NK-92 (cell line): ENCODE results near the gene HSD11B1L.

Source experiments
- DNase-seq: peaks from one replicate; lab custom pipeline; 2025; ENCODE audit not compliant: unreplicated experiment; lab: John Stamatoyannopoulos, UW

The HSD11B1L gene

DNA sequence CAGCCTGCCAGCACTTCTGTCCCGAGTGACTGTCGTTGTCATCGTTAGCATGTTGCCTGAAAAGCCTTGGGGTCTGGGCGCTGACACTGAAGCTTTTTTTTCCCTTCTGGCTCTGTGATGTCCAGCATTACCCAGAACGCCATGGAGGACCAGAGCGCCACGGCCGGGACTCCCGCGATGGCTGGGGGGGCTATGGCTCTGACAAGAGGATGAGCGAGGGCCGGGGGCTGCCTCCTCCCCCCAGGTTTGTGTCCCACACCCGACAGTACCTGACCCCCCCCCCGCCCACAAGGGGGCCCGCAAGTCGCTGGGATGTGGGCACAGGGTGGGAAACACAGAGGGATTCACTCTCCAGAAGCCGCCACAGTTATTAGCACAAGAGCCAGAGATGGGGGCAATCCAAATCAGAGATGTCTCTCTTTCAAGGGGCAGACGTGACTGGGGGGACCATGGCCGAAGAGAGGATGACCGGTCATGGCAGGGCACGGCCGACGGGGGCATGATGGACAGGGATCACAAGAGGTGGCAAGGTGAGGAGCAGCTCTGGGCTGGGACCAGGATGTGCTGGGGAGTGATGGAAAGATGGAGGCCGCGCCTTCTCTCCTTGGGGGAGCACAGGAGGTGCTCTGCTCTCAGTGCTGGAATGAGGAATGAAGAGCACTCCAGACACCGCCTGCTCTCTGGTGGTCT, 13.8 kb upstream of the HSD11B1L start:
- DNase-seq = no peak

DNA sequence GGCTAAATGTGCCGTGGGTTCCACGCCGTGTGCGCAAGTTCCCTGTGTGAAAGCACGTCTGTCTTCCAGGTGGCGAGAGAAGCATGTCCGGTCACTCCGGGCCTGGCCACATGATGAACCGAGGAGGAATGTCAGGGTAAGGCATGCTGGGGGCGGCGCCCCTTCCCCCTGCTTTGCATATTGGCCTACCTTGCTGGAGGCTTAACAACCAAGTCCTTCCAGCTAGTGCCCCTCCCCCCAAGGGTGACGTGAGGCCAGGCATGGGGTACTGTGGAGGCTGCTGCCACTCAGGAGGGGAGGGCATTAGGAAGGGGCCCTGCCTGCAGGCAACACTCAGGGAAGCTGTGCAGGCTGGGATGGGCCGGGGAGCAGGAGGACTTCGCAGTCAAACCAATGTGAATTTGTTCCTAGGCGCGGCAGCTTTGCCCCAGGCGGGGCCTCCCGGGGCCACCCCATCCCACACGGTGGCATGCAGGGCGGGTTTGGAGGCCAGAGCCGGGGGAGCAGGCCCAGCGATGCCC, 13.0 kb upstream of the HSD11B1L start:
- no peak for DNase-seq

DNA sequence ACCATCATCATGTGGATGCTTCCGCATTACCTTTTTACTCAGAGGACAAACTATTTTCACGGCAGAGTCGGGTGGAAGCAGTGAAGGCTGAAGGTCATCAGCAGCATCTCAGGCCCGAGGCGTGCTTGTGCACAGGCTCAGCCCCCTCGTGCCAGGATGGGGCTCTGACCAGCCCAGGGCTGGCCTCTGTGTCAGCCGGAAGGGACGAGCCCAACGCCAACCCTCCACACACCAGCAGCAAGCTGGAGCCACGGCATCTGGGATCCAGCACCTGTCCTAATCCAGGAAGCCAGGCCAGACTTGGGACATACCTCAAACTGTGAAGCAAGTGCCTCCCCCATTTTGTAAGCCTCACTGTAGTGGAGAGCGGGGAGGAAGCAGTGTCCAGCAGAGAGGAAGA, 11.6 kb upstream of the HSD11B1L start:
- DNase-seq = no peak

DNA sequence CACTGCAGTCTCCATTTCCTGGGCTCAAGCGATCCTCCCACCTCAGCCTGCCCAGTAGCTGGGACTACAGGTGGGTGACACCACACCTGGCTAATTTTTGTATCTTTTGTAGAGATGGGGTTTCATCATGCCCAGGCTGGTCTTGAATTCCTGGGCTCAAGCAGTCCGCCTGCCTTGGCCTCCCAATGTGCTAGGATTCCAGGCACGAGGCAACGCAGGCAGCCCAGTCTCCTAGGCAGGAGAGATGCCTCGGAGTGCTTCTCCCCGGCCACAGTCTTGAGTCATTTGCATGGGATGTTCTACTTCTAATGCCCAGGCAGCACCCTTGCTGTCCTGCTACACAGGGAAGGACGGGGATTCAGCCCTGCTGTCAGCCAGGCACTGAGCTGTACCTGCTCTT, 9.2 kb upstream of the HSD11B1L start:
- no peak for DNase-seq

DNA sequence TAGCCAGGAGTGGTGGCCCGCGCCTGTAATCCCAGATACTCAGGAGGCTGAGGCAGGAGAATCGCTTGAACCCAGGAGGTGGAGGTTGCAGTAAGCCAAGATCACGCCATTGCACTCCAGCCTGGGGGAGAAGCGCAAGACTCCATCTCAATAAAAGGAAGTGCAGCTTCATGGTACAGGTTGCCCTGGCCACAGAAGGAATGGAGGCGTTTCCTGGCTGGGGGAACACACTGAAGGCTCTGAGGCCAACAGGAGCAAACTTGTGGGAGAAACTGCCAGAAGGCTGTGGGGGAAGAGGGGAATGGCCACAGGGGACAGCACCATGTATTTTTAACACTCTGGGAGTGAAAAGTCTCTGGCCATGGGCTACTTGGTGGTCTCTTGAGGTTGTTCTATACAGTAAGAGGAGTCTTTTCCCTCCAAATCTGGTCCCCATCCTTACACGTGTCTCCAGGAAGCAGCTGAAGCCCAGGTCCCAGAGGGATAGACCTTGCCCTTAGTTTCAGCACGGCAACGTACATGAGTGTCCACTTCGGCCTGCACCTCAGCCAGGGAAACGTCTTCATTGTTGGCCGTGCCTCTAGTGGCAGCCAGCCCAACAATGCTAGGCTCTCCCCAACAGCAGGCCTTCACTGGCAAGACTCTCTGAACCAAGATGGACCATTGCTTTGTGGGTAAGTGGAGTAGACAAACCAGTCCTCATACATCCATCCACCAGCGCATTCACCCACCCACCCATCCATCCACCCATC, 7.9 kb upstream of the HSD11B1L start:
- DNase-seq = no peak

DNA sequence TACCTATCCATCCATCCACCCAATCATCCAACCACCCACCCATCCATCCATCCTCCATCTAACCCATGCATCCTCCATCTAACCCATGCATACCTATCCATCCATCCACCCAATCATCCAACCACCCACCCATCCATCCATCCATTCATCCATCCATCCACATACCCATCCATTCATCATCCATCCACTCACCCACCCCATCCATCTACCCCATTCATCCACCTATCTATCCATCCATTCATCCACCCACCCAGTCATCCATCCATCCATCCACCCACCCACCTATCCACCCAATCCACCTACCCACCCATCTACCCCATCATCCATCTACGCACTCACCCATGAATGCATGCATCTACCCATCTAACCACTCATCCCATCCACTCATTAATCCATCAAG, 7.1 kb upstream of the HSD11B1L start:
- no peak for DNase-seq

DNA sequence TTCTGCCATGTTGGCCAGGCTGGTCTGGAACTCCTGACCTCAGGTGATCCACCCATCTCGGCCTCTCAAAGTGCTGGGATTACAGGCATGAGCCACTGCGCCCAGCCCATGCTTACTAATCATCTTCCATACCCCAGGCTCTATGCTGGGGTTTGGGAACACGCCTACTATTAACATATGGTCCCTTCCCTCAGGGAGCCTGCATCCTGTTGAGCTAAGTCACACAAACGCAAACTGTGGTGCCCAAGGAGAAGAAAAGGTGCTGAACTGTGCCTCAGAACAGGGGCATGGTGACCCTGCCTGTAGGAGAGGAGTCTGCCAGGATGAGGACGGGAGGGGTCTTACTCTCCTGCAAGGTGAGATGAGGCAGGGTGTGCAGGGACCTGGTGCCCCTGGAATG, 6.1 kb upstream of the HSD11B1L start:
- no peak for DNase-seq

DNA sequence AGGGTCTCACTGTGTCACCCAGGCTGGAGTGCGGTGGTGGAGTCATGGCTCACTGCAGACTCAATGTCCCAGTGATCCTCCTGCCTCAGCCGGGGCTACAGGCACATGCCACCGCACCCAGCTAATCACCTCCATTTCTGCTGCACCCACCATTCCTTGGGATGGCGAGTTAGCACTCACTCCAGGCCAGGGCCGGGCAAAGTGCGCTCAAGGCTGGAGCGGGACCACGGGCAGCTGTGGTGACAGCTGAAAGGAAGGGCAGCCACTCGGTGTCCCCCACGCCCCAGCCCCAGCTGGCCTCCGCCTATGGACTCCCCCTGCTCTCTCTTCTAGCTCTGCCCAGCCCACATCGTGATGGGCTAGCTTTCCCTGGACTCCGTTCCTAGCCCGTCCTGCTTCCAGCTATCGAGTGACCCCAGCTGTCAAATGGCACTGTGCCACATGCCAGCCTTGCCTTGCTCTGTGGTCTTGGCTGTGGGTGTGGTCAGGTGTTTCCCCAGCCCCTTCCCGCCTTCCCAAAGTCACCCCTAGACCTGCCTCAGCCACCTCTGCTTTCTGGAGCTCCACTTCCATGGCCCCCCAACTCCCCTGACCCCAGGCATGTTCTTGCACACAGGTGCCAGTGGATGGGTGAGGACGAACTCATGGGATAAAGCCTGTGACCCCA, 4.6 kb upstream of the HSD11B1L start:
- no peak for DNase-seq

DNA sequence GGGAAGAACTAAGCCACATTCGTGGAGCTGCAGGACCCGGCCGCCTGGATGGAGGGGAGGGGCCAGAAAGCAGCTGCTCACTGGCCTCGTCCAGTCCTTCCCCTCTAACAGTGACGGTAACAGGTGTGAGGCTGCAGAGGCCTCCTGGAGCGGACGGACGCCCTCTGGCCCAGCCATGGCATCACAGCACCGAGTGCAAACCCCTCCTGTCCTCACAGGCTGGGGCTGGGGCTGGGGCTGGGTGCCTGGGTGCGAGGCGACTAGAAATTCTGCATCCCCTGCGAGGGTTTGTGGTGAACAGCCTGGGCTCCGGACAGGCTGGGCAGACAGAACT, 4.1 kb upstream of the HSD11B1L start:
- DNase-seq = no peak

DNA sequence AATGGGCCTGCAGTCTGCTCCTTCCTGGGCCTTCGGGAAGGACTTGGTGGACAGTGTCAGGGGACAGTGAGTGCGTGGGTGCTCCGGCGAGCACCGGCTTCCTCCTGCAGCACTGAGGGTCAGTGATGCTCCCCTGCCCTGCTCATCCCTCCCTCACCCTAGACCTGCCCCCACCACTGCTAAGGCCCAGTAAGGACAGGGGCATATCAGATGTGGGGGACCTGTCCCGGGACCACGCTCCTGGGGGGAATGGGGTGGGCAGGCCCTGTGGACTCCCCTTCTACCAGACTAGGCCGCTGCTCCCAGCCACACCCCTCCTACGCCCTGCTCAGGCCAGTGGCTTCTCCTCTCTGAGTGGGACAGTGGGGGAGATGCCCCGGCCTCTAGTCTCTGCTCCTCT, 3.7 kb upstream of the HSD11B1L start:
- no peak for DNase-seq

DNA sequence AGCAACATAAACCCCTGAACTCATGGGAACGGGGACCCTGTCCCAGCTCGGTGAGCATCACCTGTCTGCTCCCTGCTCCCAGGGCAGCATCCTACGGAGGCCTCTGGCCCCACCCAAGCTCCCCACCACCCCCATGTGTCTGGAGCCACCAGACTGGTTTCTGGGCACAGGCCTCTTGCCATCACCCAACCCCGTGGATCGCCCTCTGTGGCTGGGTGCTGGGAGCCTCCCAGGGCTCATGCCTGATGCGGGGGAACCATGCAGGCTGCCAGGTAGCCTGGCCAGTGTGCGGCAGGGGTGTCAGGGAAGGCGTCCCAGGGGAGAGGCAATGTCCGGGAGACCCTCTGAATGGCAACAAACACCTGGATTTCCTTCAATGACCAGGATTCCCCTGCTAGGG, 3.2 kb upstream of the HSD11B1L start:
- no peak for DNase-seq

DNA sequence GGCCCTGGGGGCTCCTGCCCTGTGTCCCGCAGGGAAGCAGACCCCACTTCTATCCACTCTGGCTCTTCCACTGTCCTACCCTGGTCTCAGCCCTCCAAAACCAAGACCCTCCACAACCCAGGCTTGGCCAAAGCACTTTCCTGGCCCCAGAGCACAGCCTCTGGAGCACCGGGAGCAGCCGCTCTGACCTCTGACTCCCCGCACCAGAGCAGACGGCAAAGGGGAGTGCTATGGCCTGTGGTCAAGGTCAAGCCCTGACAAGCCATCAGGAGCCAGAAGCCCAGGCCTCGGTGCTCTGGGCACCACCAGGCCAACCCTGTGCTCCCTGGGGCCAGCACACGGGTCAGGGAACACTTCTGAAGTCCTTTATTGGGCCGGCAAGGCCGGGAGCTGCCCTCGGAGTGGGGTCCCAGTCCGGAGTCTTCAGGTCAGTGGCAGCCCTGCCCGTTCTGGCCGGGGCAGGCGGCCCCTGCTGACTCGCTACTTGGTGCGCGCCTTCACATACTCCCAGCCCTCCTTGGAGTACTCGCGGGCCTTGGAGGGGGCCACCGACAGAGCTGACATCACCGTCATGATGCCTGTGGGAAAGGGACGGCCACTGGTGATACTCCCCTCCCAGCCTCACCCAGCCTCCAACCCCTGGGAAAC, 2.6 kb upstream of the HSD11B1L start:
- no peak for DNase-seq

DNA sequence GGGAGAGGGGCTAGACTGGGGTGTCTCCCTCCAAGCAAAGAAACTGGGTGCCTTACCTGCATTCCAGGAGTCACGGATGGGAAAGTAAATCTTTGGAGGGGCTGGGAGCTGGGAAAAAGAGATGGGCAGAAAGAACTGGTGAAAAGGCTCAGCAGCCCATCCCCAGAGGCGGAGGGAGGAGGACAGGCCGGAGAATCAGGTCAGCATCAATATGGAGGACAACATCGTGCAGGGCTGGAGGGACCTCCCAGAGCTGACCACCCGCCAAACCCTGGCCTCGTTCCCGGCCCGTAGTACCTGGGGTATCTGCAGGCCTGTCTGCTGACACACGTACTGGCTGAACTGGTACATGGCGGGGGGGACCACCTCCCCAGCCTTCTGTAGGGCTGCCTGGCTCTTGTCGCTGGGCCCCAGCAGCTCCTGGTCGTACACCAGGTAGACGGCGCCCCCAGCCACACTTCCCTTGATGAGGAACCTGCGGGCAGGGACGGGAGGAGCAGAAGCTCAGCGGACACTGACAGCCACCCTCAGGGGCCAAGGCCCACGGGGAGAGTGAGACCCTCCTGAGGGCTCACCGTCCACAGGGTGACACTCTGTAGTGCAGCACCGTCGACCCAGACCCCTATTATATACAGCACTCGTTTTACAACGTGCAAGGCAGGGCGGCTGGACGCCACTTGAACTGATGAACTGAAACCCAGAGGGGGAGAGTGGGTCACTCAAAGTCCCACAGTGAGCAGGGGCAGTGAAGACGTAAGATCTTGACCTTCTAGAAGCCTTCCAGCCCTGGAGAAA, 1.3 kb upstream of the HSD11B1L start:
- DNase-seq = no peak

DNA sequence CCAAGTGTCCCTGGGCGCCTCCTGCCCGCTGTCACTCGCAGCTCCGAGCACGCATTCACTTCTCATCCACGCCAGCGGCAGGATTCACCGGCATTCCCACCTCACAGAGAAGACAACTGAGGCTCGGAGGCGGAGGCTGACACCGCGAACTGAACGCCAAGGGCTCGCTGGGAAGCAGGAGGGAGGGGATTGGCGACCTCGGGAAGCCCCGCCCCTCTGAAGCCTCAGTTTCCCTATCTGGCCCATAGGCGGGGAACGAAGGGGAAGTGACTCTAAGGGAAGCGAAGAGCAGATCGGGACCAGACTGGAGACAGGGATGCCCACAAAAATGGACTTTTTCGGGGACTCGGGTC, 767 bp upstream of the HSD11B1L start:
- DNase-seq = no peak

DNA sequence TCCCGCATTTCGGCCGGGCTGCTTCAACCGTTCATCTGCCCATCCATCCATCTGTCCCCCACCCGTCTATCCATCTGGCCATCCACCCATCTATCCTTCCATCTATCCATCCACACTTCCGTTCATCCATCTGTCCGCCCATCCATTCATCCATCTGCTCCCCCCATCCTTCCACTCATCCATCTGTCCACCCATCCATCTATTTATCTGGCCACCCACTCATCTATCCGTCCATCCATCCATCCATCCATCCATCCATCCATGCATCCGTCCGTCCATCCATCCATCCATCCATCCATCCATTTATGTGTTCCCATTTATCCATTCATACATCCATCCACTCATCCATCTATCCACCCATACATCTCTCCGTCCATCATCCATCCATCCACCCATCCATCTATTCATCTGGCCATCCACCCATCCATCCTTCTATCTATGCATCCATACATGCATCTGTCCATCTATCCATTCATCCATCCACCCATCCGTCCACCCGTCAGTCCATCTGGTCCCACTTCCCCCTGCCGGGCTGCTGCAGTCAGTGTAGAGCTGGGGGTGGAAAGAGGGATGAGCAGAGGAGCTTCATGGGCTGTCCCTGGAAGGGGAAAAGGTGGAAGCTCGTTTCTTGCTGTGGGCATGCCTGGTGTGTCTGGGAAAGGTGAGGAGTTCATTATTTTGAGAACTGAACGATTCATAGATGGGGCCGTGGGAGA, 722 bp downstream of the HSD11B1L start:
- no peak for DNase-seq

DNA sequence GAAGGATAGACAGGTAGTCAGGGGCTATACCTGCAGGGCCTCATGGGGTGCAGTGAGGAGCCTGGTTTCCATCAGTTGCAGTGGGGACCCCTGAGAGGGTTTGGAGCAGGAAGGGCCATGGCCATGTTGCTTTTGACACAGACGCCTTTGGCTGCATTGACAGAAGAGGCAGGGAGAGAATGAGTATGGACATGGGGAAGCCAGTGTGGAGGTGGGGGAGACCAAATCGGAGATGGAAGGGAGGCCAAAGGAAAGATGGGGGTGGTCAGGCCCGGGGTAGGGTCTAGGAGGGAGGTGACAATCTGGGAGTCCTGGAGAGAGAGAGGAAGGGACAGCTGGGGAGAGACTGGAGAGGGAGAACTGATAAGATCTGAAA, 1.3 kb downstream of the HSD11B1L start:
- no peak for DNase-seq

DNA sequence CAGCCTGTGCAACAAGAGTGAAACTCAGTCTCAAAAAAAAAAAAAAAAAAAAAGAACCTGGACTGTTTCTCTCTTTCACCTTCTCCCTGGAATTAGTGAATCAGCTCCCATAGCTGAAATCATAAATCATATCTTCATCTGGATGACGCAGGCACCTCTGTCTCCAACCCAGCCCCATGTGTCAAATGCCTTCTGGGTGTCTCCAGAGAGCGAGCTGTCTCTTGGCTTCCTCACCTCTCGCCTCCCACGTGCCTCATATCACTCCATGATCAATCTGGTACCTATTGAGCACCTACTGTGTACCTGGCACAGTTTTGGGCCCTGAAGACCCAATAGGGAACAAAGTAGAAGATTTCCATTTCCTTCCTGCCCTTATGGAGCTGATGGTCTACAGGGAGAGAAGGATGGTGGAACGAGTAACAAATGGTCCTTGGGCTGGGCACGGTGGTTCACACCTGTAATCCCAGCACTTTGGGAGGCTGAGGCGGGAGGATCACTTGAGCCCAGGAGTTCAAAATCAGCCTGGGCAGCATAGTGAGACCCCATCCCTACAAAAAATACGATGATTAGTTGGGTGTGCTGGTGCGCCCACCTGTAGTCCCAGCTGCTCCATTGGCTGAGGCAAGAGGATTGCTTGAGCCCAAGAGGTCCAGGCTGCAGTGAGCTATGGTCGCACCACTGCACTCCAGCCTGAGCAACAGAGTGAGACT, 2.5 kb downstream of the HSD11B1L start:
- no peak for DNase-seq

DNA sequence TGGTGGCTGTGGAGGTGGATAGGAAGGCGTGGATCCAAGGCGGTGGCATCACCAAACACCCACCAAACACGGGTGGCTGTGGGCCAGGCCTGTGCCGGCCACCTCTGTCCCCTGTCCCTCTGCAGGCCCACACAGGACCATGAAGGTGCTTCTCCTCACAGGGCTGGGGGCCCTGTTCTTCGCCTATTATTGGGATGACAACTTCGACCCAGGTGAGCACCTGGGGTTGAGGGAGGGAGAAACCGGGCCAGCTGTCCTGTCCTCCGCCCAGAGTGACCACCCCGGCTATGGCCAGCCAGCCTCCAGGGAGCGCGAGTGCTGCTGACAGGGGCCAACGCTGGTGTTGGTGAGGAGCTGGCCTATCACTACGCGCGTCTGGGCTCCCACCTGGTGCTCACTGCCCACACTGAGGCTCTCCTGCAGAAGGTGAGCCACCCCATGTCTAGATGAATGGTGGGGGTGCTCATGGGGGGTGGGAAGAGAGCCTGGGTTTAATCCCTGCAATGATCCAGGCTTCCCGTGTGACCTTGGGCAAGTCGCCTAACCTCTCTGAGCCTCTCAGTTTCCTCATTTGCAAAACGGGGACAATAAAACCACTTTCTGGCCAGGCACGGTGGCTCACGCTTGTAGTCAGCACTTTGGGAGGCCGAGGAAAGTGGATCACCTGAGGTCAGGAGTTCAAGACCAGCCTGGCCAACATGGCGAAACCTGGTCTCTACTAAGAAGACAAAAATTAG, 4.0 kb downstream of the HSD11B1L start:
- no peak for DNase-seq

DNA sequence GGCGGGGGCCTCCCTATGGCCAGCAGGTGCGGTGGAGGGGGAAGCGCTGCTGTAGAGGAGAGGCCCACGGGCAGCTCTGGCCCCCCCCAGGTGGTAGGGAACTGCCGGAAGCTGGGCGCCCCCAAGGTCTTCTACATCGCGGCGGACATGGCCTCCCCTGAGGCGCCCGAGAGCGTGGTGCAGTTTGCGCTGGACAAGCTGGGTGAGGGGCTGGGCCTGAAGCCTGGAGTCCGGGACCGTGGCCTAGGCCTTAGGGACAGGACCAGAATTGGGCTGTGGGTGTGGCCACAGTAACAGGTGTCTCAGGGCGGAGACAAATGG, 5.5 kb downstream of the HSD11B1L start:
- no peak for DNase-seq
